ENCODE data around the gene UBE2Q2. TPM values are rescaled to one million over a fixed set of nuclear protein-coding genes. Genes with fewer than 3 reads are reported as not detected.

The UBE2Q2 gene
- polyA plus RNA-seq, 2 of the 4 experiments (the other 2 are of a cell fraction): 36.5 to 50.6 TPM

- TF ChIP-seq, protein P1, sequence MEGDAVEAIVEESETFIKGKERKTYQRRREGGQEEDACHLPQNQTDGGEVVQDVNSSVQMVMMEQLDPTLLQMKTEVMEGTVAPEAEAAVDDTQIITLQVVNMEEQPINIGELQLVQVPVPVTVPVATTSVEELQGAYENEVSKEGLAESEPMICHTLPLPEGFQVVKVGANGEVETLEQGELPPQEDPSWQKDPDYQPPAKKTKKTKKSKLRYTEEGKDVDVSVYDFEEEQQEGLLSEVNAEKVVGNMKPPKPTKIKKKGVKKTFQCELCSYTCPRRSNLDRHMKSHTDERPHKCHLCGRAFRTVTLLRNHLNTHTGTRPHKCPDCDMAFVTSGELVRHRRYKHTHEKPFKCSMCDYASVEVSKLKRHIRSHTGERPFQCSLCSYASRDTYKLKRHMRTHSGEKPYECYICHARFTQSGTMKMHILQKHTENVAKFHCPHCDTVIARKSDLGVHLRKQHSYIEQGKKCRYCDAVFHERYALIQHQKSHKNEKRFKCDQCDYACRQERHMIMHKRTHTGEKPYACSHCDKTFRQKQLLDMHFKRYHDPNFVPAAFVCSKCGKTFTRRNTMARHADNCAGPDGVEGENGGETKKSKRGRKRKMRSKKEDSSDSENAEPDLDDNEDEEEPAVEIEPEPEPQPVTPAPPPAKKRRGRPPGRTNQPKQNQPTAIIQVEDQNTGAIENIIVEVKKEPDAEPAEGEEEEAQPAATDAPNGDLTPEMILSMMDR (IDR thresholded peaks at IDR 0.05): no peak
- TF ChIP-seq HEYL (CRISPR knock-in tag; IDR thresholded peaks at IDR 0.05) (no peak), PHF8 (IDR thresholded peaks at IDR 0.05; ENCODE audit: borderline replicate concordance, low read depth) (no peak), FOXS1 (CRISPR knock-in tag; IDR thresholded peaks at IDR 0.05) (no peak), JUN (IDR thresholded peaks at IDR 0.05) (no peak), REST (IDR thresholded peaks at IDR 0.05) (no peak)
Measured at GRCh38 chr15:75924576-75924975, 81.3 kb downstream of the UBE2Q2 start (continued).

DNA sequence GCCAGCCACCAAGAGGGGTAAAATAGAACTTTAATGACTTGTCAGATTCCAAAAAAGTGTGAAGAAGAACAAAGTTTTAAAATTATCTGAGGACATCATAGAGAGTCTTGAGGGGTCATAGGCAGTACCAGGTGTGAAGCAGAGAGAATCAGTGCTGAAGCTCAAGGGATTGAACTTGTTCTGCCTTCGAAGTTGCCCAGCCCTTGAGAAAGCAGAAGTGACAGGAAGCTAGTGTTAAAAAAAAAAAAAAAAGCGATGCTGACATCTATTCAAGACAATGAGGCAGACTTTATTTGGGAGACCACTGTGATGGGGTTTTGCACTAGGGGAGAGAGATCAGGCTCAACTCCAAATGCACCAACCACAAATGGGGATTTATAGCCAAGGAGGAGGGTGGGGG is 82.2 kb downstream of the UBE2Q2 start:
- H3K27ac ChIP-seq: no peak overlapping the region
- FAIRE-seq: no peak
- 85% methylated on average over 2 of the region's 2 CpGs for WGBS (ENCODE audit: missing lambda C conversion rate)
- H3K9me3 ChIP-seq: no peaks in the 10 kb centered on the region
- CTCF ChIA-PET: interaction anchor here (0.7 to 4.3 kb wide), 2 partner anchors 116 to 131 kb away, joined by 3 to 24 read pairs; no protein-coding TSS in a partner anchor
- DNase-seq (ENCODE audit: low read depth in 1 of 2, low spot score in 1 of 2): no peak
- POLR2A ChIA-PET: no interaction called here
- no peak for ATAC-seq
- no peak for TF ChIP-seq SREBF2 (IDR thresholded peaks at IDR 0.05)
- TF ChIP-seq, protein P2, sequence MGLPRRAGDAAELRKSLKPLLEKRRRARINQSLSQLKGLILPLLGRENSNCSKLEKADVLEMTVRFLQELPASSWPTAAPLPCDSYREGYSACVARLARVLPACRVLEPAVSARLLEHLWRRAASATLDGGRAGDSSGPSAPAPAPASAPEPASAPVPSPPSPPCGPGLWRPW (IDR thresholded peaks at IDR 0.05): no peak
- TF ChIP-seq FOSL2 (IDR thresholded peaks at IDR 0.05): no peak
- TF ChIP-seq FOSL2 (CRISPR knock-in tag; IDR thresholded peaks at IDR 0.05): no peak
- TF ChIP-seq TFCP2L1 (CRISPR knock-in tag; IDR thresholded peaks at IDR 0.05): no peak
- TF ChIP-seq MAZ (IDR thresholded peaks at IDR 0.05; ENCODE audit: borderline replicate concordance, low read depth, low read length): no peak
- TF ChIP-seq MYC (IDR thresholded peaks at IDR 0.05; ENCODE audit: borderline replicate concordance, low read length): no peak
- TF ChIP-seq CBX8 (IDR thresholded peaks at IDR 0.05): no peak
- TF ChIP-seq, protein P3, sequence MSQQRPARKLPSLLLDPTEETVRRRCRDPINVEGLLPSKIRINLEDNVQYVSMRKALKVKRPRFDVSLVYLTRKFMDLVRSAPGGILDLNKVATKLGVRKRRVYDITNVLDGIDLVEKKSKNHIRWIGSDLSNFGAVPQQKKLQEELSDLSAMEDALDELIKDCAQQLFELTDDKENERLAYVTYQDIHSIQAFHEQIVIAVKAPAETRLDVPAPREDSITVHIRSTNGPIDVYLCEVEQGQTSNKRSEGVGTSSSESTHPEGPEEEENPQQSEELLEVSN (IDR thresholded peaks at IDR 0.05; ENCODE audit: borderline replicate concordance, low read depth): no peak
- TF ChIP-seq, protein P4, sequence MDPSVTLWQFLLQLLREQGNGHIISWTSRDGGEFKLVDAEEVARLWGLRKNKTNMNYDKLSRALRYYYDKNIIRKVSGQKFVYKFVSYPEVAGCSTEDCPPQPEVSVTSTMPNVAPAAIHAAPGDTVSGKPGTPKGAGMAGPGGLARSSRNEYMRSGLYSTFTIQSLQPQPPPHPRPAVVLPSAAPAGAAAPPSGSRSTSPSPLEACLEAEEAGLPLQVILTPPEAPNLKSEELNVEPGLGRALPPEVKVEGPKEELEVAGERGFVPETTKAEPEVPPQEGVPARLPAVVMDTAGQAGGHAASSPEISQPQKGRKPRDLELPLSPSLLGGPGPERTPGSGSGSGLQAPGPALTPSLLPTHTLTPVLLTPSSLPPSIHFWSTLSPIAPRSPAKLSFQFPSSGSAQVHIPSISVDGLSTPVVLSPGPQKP (IDR thresholded peaks at IDR 0.05; ENCODE audit: low read depth, low read length): no peak
- no peak for TF ChIP-seq CHD2 (IDR thresholded peaks at IDR 0.05; ENCODE audit: low read length, partially characterized antibody)
- no peak for TF ChIP-seq CEBPB (IDR thresholded peaks at IDR 0.05)
- no peak for TF ChIP-seq JUN (IDR thresholded peaks at IDR 0.05)
- no peak for TF ChIP-seq FOXS1 (CRISPR knock-in tag; IDR thresholded peaks at IDR 0.05)
- no peak for TF ChIP-seq RCOR1 (IDR thresholded peaks at IDR 0.05; ENCODE audit: low read depth, low read length)
- no peak for TF ChIP-seq BHLHE40 (IDR thresholded peaks at IDR 0.05; ENCODE audit: low read depth, low read length)
- no peak for TF ChIP-seq POLR2A (IDR thresholded peaks at IDR 0.05; ENCODE audit: low read length)
- TF ChIP-seq ZFP36 (IDR thresholded peaks at IDR 0.05; ENCODE audit: borderline replicate concordance, partially characterized antibody): no peak
- TF ChIP-seq FOSB (CRISPR knock-in tag; IDR thresholded peaks at IDR 0.05): no peak
- no peak for TF ChIP-seq HMGXB4 (CRISPR knock-in tag; IDR thresholded peaks at IDR 0.05; ENCODE audit: borderline replicate concordance)
- H3K4me2 ChIP-seq: no peak overlapping the region
- peaks cover 20% of the 10 kb centered on the region; the same call in 2 of the 3 replicates for H3K4me1 ChIP-seq
- H3K4me3 ChIP-seq: no peak overlapping the region

Measured in A549 (cell line).